Measurements from ENCODE around the gene TMCC2. TPM values are rescaled to one million over a fixed set of nuclear protein-coding genes. Genes with fewer than 3 reads are reported as not detected.

Gene TMCC2
- total RNA-seq, 1 donor from 2014 or later: 6.2 TPM

DNA sequence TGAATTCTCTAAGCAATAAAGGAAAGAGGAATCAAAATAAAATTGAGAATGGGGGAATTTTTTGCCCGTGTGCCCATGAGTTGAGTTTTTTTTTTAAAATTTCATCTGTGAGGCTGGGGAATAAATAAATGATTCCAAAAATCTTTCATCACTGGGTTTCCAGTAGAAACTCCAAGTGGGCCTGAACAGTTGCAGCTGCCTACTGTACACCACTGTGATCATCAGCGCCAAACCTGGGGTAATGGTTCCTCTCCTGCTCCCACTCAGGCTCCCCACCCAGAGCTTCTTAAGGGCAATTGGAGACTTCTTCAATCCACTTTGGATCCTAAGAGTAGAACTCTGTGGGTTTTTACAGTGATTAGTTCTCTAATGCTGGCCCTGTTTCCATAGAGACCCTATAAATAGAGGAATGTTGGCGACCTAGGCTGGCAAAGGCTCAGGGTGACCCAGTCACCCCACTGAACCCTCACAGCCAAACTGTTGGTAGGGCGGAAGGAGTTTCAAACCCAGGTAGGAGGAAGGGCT lies 9.3 kb downstream of the TMCC2 start:
- Mint-ChIP-seq H3K4me3 (no peak overlapping the region), H3K36me3 (no peaks in the 10 kb centered on the region), H3K27ac (no peak overlapping the region), H3K9me3 (no peaks in the 10 kb centered on the region), H3K27me3 (peaks cover 3% of the 10 kb centered on the region), H3K4me1 (ENCODE audit: unreplicated experiment) (peaks cover 4% of the 10 kb centered on the region)
- no peak for DNase-seq (ENCODE audit: extremely low spot score, unreplicated experiment)
- TF ChIP-seq, protein P1, sequence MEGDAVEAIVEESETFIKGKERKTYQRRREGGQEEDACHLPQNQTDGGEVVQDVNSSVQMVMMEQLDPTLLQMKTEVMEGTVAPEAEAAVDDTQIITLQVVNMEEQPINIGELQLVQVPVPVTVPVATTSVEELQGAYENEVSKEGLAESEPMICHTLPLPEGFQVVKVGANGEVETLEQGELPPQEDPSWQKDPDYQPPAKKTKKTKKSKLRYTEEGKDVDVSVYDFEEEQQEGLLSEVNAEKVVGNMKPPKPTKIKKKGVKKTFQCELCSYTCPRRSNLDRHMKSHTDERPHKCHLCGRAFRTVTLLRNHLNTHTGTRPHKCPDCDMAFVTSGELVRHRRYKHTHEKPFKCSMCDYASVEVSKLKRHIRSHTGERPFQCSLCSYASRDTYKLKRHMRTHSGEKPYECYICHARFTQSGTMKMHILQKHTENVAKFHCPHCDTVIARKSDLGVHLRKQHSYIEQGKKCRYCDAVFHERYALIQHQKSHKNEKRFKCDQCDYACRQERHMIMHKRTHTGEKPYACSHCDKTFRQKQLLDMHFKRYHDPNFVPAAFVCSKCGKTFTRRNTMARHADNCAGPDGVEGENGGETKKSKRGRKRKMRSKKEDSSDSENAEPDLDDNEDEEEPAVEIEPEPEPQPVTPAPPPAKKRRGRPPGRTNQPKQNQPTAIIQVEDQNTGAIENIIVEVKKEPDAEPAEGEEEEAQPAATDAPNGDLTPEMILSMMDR (conservative IDR thresholded peaks at IDR 0.05): no peak

DNA sequence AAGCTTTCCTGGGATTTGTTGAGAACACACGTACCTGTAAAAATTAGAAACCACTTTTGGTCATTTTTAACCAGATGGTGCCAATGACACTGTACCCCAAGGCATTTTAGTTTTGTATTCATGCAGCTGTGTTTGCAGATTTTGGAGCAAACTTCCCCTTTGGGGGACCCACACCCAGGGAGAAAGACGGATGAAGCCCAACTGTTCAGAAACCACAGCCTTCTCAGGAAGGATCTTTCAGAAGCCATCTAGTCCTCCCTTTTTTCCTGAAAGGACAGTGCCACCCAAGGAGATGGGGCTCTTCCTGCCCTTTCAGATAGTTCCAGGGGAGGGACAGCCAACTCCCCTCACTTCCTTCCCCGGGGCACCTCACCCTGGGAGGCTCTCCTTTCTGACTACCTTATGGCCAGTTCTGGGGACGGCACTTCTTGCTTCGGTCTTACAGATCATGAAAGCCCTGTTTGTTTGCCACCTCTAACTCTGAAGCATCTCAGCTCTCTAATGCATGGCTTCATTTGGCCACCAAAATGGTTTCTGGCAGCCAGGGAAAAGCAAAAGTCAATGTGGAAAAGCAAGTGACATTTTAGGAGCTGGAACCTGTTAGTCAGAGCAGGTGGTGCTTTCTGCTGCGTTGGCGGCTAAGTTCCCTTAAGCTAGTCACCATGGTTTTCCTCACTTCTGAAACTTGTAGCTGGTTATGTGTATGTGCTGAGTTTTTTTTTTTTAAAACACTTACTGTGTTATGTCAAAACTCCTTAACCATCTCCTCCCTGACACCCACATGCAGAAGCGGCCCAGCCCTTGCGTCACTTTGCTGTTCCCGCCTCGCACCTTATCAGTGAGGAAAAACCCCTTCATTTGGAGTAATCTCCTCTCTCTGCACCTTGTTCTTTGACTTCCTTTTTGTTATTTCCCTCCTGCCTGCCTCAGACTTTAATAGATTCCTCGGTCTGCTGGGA lies 10.1 kb downstream of the TMCC2 start:
- Mint-ChIP-seq H3K27ac (no peak overlapping the region), H3K36me3 (peaks cover 5% of the 10 kb centered on the region), H3K27me3 (peaks cover 3% of the 10 kb centered on the region), H3K4me1 (ENCODE audit: unreplicated experiment) (peaks cover 4% of the 10 kb centered on the region), H3K9me3 (no peaks in the 10 kb centered on the region), H3K4me3 (no peak overlapping the region)
- no peak for DNase-seq (ENCODE audit: extremely low spot score, unreplicated experiment)
- TF ChIP-seq, protein P1 (conservative IDR thresholded peaks at IDR 0.05): no peak

DNA sequence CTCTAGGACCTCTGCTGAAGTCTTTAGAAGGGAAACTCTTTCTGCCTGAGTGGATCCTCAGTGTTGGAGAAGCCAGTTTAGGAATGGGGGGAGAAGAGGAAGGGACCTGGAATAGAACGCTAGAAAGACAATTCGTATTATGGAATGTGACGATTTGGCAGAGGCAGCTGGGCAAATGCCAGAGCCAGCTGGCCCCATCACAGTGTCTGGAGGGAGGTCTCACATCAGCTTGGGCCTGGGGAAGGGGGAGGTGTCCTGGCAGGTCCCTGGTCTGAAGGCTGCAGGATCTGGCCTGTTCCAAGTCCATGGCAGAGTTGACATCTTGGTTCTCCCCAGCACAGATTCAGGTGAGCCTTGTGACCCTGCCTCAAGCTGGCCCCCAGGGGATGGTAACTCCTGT lies 11.3 kb downstream of the TMCC2 start:
- Mint-ChIP-seq H3K27ac (no peak overlapping the region), H3K9me3 (no peaks in the 10 kb centered on the region), H3K36me3 (peaks cover 5% of the 10 kb centered on the region), H3K27me3 (peaks cover 3% of the 10 kb centered on the region), H3K4me1 (ENCODE audit: unreplicated experiment) (peaks cover 4% of the 10 kb centered on the region), H3K4me3 (no peak overlapping the region)
- DNase-seq (ENCODE audit: extremely low spot score, unreplicated experiment): no peak
- TF ChIP-seq, protein P1 (conservative IDR thresholded peaks at IDR 0.05): no peak

DNA sequence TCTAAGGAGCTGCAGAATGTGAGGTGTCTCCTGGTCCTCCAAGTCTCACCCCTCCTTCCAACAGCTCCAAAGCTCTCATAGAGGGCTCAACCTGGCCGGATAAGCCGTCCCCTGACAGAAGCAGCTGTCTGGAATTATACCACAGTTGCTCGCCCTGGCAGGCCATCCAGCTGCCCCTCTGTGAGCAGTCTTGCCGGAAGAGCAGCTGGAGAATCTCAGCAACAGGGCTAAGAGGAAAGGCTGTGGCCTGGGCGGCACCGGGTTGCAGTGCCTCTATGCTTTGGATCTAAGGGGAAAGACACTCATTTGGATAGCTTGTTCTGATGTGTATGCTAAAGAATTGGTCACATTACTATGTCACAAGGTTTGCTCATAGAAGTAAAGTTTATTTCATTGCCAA lies 12.4 kb downstream of the TMCC2 start:
- no peaks in the 10 kb centered on the region for H3K9me3 Mint-ChIP-seq
- peaks cover 3% of the 10 kb centered on the region for H3K27me3 Mint-ChIP-seq
- no peak overlapping the region for H3K27ac Mint-ChIP-seq
- TF ChIP-seq, protein P1 (conservative IDR thresholded peaks at IDR 0.05): no peak
- no peak overlapping the region for H3K4me3 Mint-ChIP-seq
- peaks cover 5% of the 10 kb centered on the region for H3K36me3 Mint-ChIP-seq
- H3K4me1 Mint-ChIP-seq (ENCODE audit: unreplicated experiment): peaks cover 4% of the 10 kb centered on the region
- DNase-seq (ENCODE audit: extremely low spot score, unreplicated experiment): no peak

DNA sequence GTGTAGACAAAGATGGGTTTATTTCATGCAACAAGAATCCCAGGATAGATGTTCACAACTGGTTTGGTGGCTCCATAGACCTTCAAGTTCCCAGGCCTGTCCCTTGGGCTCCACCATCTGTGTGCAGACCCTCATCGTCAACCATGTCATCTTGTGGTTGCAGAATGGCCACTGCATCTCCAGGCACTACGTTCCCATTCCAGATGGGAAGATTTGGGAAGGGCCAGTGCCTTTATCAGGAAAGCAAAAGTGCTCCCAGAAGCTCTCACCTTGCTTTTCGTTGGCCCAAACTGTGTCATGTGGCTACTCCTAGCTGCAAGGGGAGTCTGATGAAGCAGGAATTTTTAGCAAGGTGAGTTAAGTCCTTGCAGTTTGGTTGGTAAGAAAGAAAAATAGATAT lies 12.8 kb downstream of the TMCC2 start:
- H3K27me3 Mint-ChIP-seq: peaks cover 3% of the 10 kb centered on the region
- H3K27ac Mint-ChIP-seq: no peak overlapping the region
- DNase-seq (ENCODE audit: extremely low spot score, unreplicated experiment): no peak
- peaks cover 4% of the 10 kb centered on the region for H3K4me1 Mint-ChIP-seq (ENCODE audit: unreplicated experiment)
- H3K36me3 Mint-ChIP-seq: peaks cover 5% of the 10 kb centered on the region
- H3K9me3 Mint-ChIP-seq: no peaks in the 10 kb centered on the region
- TF ChIP-seq, protein P1 (conservative IDR thresholded peaks at IDR 0.05): no peak
- H3K4me3 Mint-ChIP-seq: no peak overlapping the region
